H54 (cell line): ENCODE results near the gene KDM6A.
"Not testable (repeated sequence)": the region's sequence is repeated elsewhere in the genome, so short reads cannot be mapped to it uniquely, and the experiment has no call there.

Experiments used
- DNase-seq: peaks from one replicate; pipeline ENCODE4 v3.0.0; 2011; ENCODE audit warnings: low spot score, mixed read lengths; ENCODE audit not compliant: insufficient read length
- FAIRE-seq: peaks from 3 replicates; lab custom pipeline; 2011; peaks lifted over from hg19 to GRCh38; lab: Jason Lieb, UNC
- POLR2A ChIP-seq: IDR thresholded peaks from 2 replicates; pipeline ENCODE4 v1.6.1; 2011; ENCODE audit warnings: low read depth, mild to moderate bottlenecking, low read length

Gene KDM6A

GRCh38 chrX:44872821-44873414 lies at the start of gene KDM6A:
Gene KDM6A, plus strand, starts transcription at chrX:44873188. Its CDS starts 364 bp downstream, at chrX:44873552.
- no peak; the same call in none of the 2 replicates for TF ChIP-seq POLR2A
- no peak for FAIRE-seq
- DNase-seq: peak; percentile 63

GRCh38 chrX:44823193-44823592 lies 49.8 kb upstream of the KDM6A start:
- FAIRE-seq, DNase-seq: not testable (repeated sequence)

GRCh38 chrX:44828008-44828605 lies 44.9 kb upstream of the KDM6A start:
- no peak for TF ChIP-seq POLR2A
- peak; percentile 6 for DNase-seq
- FAIRE-seq: no peak

- no peak for TF ChIP-seq POLR2A
- DNase-seq: no peak
- no peak for FAIRE-seq
Measured at GRCh38 chrX:44829832-44830231, 43.2 kb upstream of the KDM6A start.

GRCh38 chrX:44842550-44843317 lies 30.3 kb upstream of the KDM6A start:
- no peak for TF ChIP-seq POLR2A
- no peak for FAIRE-seq
- no peak for DNase-seq

- no peak for TF ChIP-seq POLR2A
- no peak for DNase-seq
- no peak for FAIRE-seq
Measured at GRCh38 chrX:44843318-44843702, 29.7 kb upstream of the KDM6A start.

GRCh38 chrX:44843753-44844152 lies 29.2 kb upstream of the KDM6A start, which contains the start of gene DUSP21:
Gene DUSP21, plus strand, starts transcription at chrX:44844021. Its CDS starts 112 bp downstream, at chrX:44844133.
- no peak for TF ChIP-seq POLR2A
- FAIRE-seq: no peak

GRCh38 chrX:44844204-44844603 lies 28.8 kb upstream of the KDM6A start:
- DNase-seq: no peak
- TF ChIP-seq POLR2A: no peak
- no peak for FAIRE-seq

More at GRCh38 chrX:44843753-44844152, 29.2 kb upstream of the KDM6A start, which contains the start of gene DUSP21:
- no peak for DNase-seq

- FAIRE-seq, DNase-seq: not testable (repeated sequence)
Measured at GRCh38 chrX:44850891-44851290, 22.1 kb upstream of the KDM6A start.

GRCh38 chrX:44871114-44871645 lies 1.8 kb upstream of the KDM6A start:
- no peak for TF ChIP-seq POLR2A
- FAIRE-seq (no peak), DNase-seq (no peak)

GRCh38 chrX:44871931-44872820 lies 812 bp upstream of the KDM6A start:
- DNase-seq (no peak), FAIRE-seq (no peak)
- peak; percentile 51; the same call in 1 of the 2 replicates for TF ChIP-seq POLR2A

GRCh38 chrX:44873415-44874276 lies 658 bp downstream of the KDM6A start:
- FAIRE-seq (no peak), DNase-seq (no peak)
- no peak for TF ChIP-seq POLR2A
